CD4-positive, alpha-beta T cell treated with Interleukin-15 for 1 hour (primary cell): ENCODE measurements around the gene TMEM258.

Experiments
- DNase-seq: peaks from one replicate; pipeline ENCODE4 v3.0.0-alpha.2; 2020

Gene TMEM258

DNA sequence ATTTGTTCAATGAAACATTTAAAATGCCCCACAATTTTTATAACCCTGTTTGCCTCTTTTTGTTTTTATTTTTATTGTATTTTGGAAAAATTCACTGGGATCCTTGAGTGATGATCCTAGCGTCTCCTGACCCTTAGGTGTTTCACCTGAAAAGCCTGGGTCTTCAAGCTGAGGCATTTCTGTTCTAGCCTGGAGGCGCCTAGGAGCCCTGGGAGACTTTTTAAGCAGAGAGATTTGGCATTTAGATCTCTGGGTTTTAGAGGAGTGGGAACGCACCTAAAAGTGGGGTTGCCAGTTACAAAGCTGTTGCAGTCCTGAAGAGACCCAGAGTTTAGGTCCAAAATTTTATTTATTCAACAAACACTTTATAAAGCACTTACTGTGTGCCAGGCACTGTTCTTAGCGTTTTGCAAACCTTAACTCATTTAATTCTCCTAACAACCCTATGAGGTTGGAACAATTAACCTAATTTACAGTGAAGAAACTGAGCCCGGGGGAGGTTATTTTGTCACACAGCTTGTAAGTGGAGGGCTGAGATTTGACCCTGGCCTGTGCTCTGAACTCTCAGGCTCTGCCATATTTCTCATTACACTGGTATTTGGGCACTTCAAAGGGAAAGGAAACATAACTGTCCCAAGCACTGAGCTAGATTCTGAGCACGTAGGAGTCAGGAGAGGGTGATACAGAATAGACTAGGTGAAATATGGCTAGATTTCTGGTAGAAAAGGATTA lies 25.2 kb upstream of the TMEM258 start:
- no peak for DNase-seq

DNA sequence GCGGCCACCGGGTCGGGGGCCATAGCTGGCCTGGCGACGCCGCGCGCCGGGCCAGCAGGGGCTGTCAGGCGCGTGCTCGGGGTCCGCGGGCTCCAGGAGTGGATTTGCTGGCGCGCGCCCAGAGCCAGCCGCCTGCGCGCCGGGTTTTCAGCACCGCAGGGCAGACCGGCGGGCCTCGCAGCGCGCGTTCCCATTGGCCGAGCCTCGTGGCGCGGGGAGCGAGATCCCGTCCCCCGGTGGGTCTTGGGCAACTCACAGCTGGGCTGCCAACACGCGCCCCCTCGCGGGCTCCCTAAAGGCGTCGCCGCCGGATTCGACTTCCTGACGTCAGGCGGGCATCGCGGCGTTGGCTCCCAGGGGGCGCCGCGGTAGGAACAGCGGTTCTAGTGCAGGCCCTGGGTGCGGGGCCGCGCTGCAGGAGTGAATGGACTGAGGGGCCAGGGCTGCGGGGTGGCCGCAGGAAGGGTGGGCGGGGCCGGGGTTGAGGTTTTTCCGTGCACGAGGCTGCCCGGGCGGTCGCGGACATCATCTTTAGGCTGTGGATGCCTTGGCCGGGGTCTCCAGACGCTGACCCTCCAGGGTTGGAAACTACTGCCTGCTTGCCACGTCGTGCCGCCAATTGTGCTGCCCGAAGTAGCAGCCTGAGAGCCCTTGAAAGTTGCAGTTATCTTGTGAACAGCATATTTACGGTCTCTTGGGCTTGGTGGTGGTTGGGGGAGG lies 24.5 kb upstream of the TMEM258 start, which contains the start of gene FADS1:
TSS of gene FADS1 (minus strand) at position 268 of the 720 bp plus-strand sequence. CDS start at position 194, 74 bp downstream.
- peak; percentile 85 for DNase-seq

- DNase-seq, result peak; percentile 48
Measured at GRCh38 chr11:61815790-61816735, 23.7 kb upstream of the TMEM258 start.

- DNase-seq, result peak; percentile 84
Measured at GRCh38 chr11:61814958-61815789, 22.8 kb upstream of the TMEM258 start.

GRCh38 chr11:61814247-61814957 lies 22.0 kb upstream of the TMEM258 start:
- no peak for DNase-seq

GRCh38 chr11:61812736-61813411 lies 20.5 kb upstream of the TMEM258 start:
- no peak for DNase-seq

GRCh38 chr11:61811831-61812230 lies 19.4 kb upstream of the TMEM258 start:
- no peak for DNase-seq

GRCh38 chr11:61810671-61811175 lies 18.3 kb upstream of the TMEM258 start:
- no peak for DNase-seq

GRCh38 chr11:61806785-61807184 lies 14.4 kb upstream of the TMEM258 start:
- no peak for DNase-seq

GRCh38 chr11:61805146-61805545 lies 12.7 kb upstream of the TMEM258 start:
- no peak for DNase-seq

DNA sequence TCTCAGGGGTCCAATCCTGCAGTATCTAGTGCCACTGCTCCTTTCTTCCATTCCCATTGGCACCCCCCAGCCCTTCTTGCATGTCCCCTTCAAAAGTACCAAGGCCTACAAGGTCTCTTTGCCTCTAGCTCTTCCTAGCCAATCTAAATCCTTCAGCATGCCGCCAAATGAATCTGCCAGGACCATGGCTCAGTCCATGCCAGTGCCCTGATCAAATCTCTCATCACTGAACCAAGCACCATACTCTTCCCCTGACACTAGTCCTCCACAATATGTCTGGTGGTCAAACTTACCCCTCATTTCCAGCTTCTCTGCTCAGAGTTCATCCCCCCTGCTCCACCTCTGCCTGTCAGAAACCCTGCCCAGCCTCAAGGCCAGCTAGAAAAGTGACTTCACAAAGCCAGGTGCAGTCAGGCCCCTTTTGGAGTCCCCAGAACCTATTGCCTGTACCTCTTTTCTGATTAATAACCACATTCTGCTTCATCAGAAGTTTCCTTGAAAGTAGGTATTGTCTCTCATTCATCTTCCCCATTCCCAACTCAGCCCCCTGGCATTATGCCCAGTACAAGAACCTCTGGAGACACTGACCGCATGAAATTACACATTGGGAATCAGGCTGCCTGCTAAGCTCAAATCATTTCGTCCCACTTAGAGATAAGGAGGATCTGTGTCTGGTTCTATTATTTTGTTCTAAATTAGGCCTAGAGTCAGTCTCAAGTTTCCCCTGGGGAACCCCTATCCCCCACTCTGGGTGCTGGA lies 11.7 kb upstream of the TMEM258 start:
- DNase-seq, result no peak

- DNase-seq, result no peak
Measured at GRCh38 chr11:61802605-61803004, 10.2 kb upstream of the TMEM258 start.

DNA sequence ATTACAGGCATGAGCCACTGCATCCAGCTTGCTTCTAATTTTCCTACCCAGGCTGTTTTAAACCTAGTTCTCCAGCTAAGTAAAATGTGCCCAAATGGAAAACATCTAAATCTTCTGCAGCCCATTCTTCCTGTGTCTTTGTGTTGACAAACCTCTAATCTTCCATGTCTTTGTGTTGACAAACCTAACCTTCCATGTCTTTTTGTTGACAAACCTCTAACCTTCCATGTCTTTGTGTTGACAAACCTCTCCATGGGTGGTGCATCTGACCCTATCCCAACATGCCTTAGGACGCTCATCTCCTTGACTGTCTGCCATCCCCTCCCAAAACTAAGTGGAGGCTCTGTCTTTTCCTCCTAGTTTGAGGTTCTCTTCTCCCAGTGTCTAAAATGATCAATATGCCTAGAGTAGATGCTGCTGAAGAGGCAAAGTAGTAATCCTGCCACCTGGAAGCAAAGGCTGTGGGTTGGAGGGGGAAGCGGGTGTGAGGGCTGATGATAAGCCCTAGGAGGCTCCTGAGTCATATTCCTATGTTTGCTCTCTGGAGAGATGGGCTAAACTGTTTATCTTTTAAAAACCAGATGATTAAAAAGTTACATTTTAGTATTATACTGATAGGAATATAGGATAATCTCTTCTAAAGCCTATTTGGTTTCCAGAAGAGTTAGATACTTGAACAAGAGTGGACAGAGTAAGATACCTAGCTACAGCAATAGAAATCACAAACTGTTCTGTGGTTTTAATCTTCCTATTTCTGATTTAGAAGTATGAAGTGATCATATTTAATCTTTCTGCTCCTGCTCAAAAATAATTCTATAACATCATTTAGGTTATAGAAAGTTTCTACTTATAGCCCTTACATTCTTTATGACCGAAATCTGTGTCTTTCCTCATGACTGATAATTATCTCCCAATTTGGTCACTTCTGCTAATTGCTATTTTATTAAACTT lies 8.2 kb upstream of the TMEM258 start:
- DNase-seq, result no peak

- no peak for DNase-seq
Measured at GRCh38 chr11:61799665-61800284, 7.4 kb upstream of the TMEM258 start.

DNA sequence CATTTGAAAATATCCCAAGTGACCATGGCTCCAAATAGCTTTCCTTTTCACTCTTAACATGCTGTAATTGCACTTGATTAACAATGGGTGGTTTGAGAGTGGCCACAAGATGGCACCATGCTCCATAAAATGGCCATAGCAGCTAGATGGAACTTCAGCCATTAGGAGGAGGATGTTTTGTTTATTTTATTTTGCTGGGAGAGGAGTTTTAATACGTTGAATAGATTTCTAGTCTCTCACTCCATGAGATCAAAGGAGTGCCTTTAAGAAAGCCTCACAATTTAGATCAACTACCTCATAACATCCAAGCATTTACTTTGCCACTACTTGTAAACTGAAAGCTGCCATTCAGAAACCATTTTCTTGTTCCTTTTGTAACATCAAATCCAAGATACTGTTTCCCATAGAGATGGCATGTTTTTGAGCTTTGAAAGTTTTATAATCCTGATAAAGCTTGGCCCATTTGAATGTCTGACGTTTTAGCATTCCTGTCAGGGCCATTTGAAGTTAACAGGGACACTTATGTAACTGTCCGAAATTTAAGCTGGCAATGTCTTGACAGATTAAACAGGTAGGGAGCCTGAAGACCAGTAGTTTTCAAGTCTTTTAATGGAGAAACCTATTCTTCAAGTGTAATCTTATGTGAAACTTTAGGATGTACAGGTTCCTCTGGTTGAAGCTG lies 5.0 kb upstream of the TMEM258 start:
- peak; percentile 73 for DNase-seq

DNA sequence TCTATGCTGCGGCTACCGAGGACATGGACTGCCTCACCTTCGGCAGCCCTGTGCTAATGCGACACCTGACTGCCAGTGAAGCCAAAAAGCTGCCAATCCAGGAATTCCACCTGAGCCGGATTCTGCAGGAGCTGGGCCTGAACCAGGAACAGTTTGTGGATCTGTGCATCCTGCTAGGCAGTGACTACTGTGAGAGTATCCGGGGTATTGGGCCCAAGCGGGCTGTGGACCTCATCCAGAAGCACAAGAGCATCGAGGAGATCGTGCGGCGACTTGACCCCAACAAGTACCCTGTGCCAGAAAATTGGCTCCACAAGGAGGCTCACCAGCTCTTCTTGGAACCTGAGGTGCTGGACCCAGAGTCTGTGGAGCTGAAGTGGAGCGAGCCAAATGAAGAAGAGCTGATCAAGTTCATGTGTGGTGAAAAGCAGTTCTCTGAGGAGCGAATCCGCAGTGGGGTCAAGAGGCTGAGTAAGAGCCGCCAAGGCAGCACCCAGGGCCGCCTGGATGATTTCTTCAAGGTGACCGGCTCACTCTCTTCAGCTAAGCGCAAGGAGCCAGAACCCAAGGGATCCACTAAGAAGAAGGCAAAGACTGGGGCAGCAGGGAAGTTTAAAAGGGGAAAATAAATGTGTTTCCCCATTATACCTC lies 3.6 kb upstream of the TMEM258 start:
- no peak for DNase-seq

DNA sequence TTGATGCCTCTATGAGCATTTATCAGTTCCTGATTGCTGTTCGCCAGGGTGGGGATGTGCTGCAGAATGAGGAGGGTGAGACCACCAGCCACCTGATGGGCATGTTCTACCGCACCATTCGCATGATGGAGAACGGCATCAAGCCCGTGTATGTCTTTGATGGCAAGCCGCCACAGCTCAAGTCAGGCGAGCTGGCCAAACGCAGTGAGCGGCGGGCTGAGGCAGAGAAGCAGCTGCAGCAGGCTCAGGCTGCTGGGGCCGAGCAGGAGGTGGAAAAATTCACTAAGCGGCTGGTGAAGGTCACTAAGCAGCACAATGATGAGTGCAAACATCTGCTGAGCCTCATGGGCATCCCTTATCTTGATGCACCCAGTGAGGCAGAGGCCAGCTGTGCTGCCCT lies 3.1 kb upstream of the TMEM258 start:
- no peak for DNase-seq
